ENCODE measurements around the gene EEF2KMT.
"Not testable (repeated sequence)": the region's sequence is repeated elsewhere in the genome, so short reads cannot be mapped to it uniquely, and the experiment has no call there.

GRCh38 chr16:5088086-5088790 lies 9.4 kb downstream of the EEF2KMT start:
- not testable (repeated sequence) for TF ChIP-seq CTCF, POLR2A (IDR thresholded peaks at IDR 0.05)
